RWPE1 (cell line): ENCODE measurements around the gene STX7.

Source experiments
- CTCF ChIA-PET: fragments of 350-600 bp; sonication (Branson Sonifier 250); formaldehyde crosslinking; extraction: SDS; loops from one replicate; lab custom pipeline; 2021; lab: Yijun Ruan, JAX
- POLR2A ChIA-PET: fragments of 400-600 bp; formaldehyde crosslinking; extraction: SDS; loops from one replicate; lab custom pipeline; 2020; ENCODE audit warnings: antibody characterized with exemption; ENCODE audit not compliant: low non-redundant PET; lab: Yijun Ruan, JAX
- DNase-seq: peaks from one replicate; pipeline ENCODE4 v3.0.0; 2012; ENCODE audit warnings: low spot score
- H3K27ac ChIP-seq: fragments of 450-650 bp; 2 replicates; pipeline ENCODE4 v1.5.1; 2017
- TF ChIP-seq, protein P1 (sequence below): fragments of 450-650 bp; conservative IDR thresholded peaks from 2 replicates; pipeline ENCODE4 v1.5.1; 2017; ENCODE audit warnings: low read depth, mild to moderate bottlenecking

Gene STX7

DNA sequence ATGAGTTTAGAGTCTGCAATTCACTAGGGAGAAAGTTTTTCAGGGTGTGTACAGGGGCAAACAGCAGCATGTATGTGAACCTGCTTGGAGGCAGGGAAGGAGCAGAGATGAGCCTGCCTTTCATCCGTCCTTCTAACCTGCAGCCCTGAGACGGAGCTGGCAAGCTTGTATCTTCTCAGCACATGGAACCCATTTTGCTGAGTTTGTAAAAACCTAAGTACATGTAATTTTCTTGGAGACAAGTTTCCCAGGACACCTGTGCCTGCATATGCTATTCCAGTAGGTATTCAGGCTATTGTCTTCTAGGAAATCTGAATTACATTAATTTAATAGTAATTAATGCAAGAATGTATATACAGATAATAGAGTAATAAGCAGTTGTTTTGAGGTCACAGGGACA, 82.8 kb downstream of the STX7 start:
- ChIA-PET POLR2A (no interaction called here), CTCF (no interaction called here)
- DNase-seq = no peak
- TF ChIP-seq, protein P1, sequence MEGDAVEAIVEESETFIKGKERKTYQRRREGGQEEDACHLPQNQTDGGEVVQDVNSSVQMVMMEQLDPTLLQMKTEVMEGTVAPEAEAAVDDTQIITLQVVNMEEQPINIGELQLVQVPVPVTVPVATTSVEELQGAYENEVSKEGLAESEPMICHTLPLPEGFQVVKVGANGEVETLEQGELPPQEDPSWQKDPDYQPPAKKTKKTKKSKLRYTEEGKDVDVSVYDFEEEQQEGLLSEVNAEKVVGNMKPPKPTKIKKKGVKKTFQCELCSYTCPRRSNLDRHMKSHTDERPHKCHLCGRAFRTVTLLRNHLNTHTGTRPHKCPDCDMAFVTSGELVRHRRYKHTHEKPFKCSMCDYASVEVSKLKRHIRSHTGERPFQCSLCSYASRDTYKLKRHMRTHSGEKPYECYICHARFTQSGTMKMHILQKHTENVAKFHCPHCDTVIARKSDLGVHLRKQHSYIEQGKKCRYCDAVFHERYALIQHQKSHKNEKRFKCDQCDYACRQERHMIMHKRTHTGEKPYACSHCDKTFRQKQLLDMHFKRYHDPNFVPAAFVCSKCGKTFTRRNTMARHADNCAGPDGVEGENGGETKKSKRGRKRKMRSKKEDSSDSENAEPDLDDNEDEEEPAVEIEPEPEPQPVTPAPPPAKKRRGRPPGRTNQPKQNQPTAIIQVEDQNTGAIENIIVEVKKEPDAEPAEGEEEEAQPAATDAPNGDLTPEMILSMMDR = no peak
- no peak overlapping the region for H3K27ac ChIP-seq

DNA sequence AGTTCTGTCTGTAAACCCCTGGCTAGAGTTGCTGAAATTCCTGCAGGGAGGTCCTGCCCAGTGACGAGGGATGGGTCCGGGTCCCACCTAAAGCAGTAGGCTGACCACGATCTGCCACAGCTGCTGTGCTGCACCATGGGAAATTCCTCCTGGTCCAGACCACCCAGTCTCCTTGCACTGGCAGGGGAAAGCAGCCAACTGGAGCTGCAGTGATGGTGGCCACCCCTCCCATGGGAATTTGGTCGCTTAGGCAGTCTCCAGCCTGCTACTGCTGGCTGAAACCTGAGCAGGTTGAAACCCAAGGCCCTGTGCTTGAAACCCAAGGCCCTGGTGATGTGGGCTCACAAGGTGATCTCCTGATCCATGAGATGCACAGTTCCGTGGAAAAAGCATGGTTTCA, 87.7 kb downstream of the STX7 start:
- H3K27ac ChIP-seq = no peak overlapping the region
- TF ChIP-seq, protein P1 = no peak
- ChIA-PET CTCF (no interaction called here), POLR2A (no interaction called here)
- DNase-seq = no peak

DNA sequence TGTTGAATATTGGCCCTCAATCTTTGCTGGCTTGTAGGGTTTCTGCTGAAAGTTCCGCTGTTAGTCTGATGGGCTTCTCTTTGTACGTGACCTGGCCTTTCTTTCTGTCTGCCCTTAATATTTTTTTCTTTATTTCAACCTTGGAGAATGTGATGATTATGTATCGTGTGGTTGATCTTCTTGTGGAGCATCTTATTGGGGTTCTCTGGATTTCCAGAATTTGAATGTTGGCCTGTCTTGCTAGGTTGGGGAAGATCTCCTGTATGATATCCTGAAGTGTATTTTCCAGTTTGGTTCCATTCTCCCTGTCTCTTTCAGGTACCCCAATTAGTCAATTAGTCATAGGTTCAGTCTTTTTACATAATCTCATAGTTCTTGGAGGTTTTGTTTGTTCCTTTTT, 89.1 kb downstream of the STX7 start:
- TF ChIP-seq, protein P1 = no peak
- no peak overlapping the region for H3K27ac ChIP-seq
- DNase-seq = no peak
- CTCF ChIA-PET = no interaction called here
- POLR2A ChIA-PET = no interaction called here

DNA sequence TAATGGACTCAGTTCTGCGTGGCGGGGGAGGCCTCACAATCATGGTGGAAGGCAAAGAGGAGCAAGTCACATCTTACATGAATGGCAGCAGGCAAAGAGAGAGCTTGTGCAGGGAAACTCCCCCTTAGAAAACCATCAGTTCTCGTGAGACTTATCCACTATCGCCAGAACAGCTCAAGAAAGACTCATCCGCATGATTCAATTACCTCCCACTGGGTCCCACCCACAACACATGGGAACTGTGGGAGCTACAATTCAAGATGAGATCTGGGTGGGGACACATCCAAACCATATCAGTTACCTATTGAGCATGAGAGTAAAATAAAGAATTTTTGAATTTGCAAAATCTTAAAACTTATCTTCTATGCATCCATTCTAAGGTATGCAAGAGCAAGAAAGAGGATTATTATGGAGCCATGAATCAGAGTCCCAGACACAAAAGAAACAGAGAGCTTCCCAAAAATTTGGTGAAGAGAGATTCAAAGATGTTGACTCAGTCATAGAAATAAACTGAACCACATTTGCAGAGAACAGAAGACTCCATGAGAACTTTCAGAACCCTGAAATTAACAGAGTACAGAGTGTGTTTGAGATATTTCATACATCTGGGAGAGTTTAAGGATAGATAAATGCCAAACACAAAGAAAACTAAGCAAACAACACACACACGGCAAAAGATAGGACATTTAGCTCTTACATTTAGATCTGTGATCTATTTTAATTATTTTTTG, 94.5 kb downstream of the STX7 start:
- DNase-seq = no peak
- ChIA-PET CTCF (interaction anchor here (0.6 kb wide), 1 partner anchor 1337 kb away, joined by 4 read pairs; no protein-coding TSS in a partner anchor), POLR2A (no interaction called here)
- TF ChIP-seq, protein P1 = no peak
- no peak overlapping the region for H3K27ac ChIP-seq

DNA sequence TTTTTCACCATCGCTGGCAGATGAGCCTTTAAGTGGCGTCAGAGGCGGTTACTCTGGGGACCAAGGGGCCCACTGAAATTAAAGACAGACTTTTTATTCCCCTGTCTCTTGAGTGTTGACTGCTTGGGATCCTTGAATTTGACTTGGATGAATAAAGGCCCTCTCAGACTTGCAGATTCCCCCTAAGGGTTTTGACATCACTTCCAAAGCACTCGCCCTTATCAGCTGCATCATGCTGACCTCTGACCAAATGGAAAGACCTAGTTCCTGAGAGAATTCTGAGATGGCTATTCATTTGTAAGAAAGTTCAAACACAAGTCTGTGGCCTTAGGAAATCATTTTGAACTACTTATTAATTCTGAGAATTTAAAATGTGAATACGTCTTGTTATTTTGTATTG, 98.2 kb downstream of the STX7 start:
- H3K27ac ChIP-seq = no peak overlapping the region
- no peak for DNase-seq
- TF ChIP-seq, protein P1 = no peak
- POLR2A ChIA-PET = no interaction called here
- CTCF ChIA-PET = no interaction called here

DNA sequence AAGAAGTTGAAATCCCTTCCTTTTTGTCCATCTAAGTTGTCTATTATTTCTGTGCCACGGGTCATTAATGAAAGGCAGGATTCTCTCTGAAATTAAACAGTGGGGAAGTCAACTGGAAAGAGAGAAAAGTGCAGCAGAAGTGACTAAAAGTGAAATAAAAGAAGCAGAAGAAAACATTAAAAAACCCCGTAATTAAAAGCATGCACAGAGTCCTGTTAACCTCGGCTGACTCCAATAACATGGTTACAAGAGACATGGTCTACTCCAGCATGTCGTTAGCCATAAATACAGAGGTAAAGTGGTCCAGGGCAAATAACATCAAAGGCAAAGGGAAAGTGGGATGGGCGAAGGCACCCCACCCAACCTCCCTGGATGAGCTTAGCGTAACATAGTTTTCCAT, 98.6 kb downstream of the STX7 start:
- CTCF ChIA-PET = no interaction called here

More for the DNA sequence above, 98.6 kb downstream of the STX7 start:
- H3K27ac ChIP-seq = no peak overlapping the region
- TF ChIP-seq, protein P1 = no peak
- no peak for DNase-seq
- POLR2A ChIA-PET = no interaction called here
